H1 (cell line): Measurements from ENCODE around the gene CNNM4. TPM values are rescaled to one million over a fixed set of nuclear protein-coding genes. Genes with fewer than 3 reads are reported as not detected.

Experiments used
- CTCF ChIA-PET: fragments of 300-600 bp; sonication (Branson Sonifier 250); formaldehyde crosslinking; loops from one replicate; lab custom pipeline; 2021; ENCODE audit not compliant: partially characterized antibody; lab: Charles Lee
- POLR2A ChIA-PET: fragments of 300-600 bp; sonication (Branson Sonifier 250); formaldehyde crosslinking; loops from one replicate; lab custom pipeline; 2021; ENCODE audit warnings: inconsistent platforms; ENCODE audit not compliant: partially characterized antibody; lab: Charles Lee
- DNase-seq, 2 experiments: peaks; one replicate each; pipeline versions ENCODE4 v3.0.0 to v3.0.0-alpha.2; 2010 to 2022; ENCODE audit warnings: low spot score in 2 of 2, low read depth in 1 of 2, mixed read lengths in 1 of 2
- FAIRE-seq: peaks from 2 replicates; lab custom pipeline; 2011; peaks lifted over from hg19 to GRCh38; lab: Jason Lieb, UNC
- H2AFZ ChIP-seq: 2 replicates; pipeline ENCODE4 v1.8.1; 2012; ENCODE audit warnings: low read length, inconsistent platforms
- H2AK5ac ChIP-seq: 2 replicates; pipeline ENCODE4 v1.6.1; 2013; ENCODE audit warnings: low read depth, low read length
- H2BK120ac ChIP-seq: replicated peaks from 2 replicates; pipeline ENCODE3; 2013; ENCODE audit warnings: low read depth, low read length, inconsistent platforms
- H2BK12ac ChIP-seq: 2 replicates; pipeline ENCODE4 v1.6.1; 2013; ENCODE audit warnings: low read depth, low read length
- H2BK15ac ChIP-seq: 2 replicates; pipeline ENCODE4 v1.6.1; 2013; ENCODE audit warnings: low read length
- H2BK20ac ChIP-seq: 2 replicates; pipeline ENCODE4 v1.6.1; 2013; ENCODE audit warnings: low read length
- H2BK5ac ChIP-seq: 2 replicates; pipeline ENCODE4 v1.6.1; 2013; ENCODE audit warnings: low read depth, low read length
- H3K14ac ChIP-seq: 2 replicates; pipeline ENCODE4 v1.6.1; 2013; ENCODE audit warnings: inconsistent platforms; ENCODE audit not compliant: insufficient read length
- H3K18ac ChIP-seq: 2 replicates; pipeline ENCODE4 v1.6.1; 2013; ENCODE audit warnings: low read length; ENCODE audit errors: extremely low read depth
- H3K23ac ChIP-seq: 2 replicates; pipeline ENCODE4 v1.6.1; 2013; ENCODE audit warnings: inconsistent platforms; ENCODE audit not compliant: insufficient read length
- H3K23me2 ChIP-seq: 2 replicates; pipeline ENCODE4 v1.6.1; 2013; ENCODE audit warnings: low read depth, low read length
- H3K27ac ChIP-seq: 2 replicates; pipeline ENCODE4 v1.6.1; 2011; ENCODE audit warnings: low read depth, low read length, inconsistent platforms
- H3K27me3 ChIP-seq, 4 experiments: replicated peaks in 1 of 4; 1 replicate in 1 of 4; 2 replicates in 3 of 4; pipeline versions ENCODE4 v1.6.1 to v1.8.1; 2011 to 2013; ENCODE audit warnings: low read length in 3 of 4, mild to moderate bottlenecking in 3 of 4, inconsistent platforms in 2 of 4, mixed read lengths in 2 of 4, moderate library complexity in 1 of 4; ENCODE audit not compliant: control insufficient read depth in 3 of 4, insufficient read depth in 3 of 4; ENCODE audit errors: extremely low read depth in 1 of 4
- H3K36me3 ChIP-seq, 4 experiments: 2 replicates each; pipeline versions ENCODE4 v1.6.1 to v1.8.1; 2011 to 2013; ENCODE audit warnings: mild to moderate bottlenecking in 4 of 4, low read length in 3 of 4, moderate library complexity in 2 of 4, control low read depth in 1 of 4, inconsistent platforms in 1 of 4; ENCODE audit not compliant: insufficient read depth in 4 of 4, control insufficient read depth in 2 of 4
- H3K4ac ChIP-seq: replicated peaks from 2 replicates; pipeline ENCODE3; 2013; ENCODE audit warnings: low read length, low read depth, mixed read lengths, inconsistent platforms; ENCODE audit not compliant: insufficient read length
- H3K4me1 ChIP-seq, 4 experiments: replicated peaks in 1 of 4; 1 replicate in 1 of 4; 2 replicates in 3 of 4; pipeline versions ENCODE4 v1.6.1 to v1.8.1; 2011 to 2013; ENCODE audit warnings: low read length in 3 of 4, inconsistent platforms in 2 of 4, mixed read lengths in 1 of 4; ENCODE audit not compliant: insufficient read depth in 4 of 4, control insufficient read depth in 3 of 4
- H3K4me2 ChIP-seq, 2 experiments: 2 replicates each; pipeline versions ENCODE4 v1.6.1 to v1.8.1; 2011 to 2013; ENCODE audit warnings: low read depth in 2 of 2, low read length in 2 of 2, control low read depth in 1 of 2, inconsistent platforms in 1 of 2, mild to moderate bottlenecking in 1 of 2; ENCODE audit not compliant: insufficient read depth in 1 of 2
- H3K4me3 ChIP-seq, 4 experiments: fragments of 200-600, 300-600 bp in 1 of 4; sonication (generic), shearing (Covaris generic), sonication (Bioruptor Twin) in 1 of 4; 2 replicates each; pipeline versions ENCODE4 v1.5.1 to v1.8.1; 2011 to 2016; ENCODE audit warnings: low read length in 4 of 4, low read depth in 3 of 4, control low read depth in 2 of 4, inconsistent platforms in 2 of 4, mild to moderate bottlenecking in 2 of 4, mixed read lengths in 1 of 4, moderate library complexity in 1 of 4; ENCODE audit not compliant: insufficient read depth in 2 of 4; ENCODE audit errors: extremely low read depth in 1 of 4
- H3K56ac ChIP-seq: replicated peaks from 2 replicates; pipeline ENCODE3; 2013; ENCODE audit warnings: low read depth, mild to moderate bottlenecking, mixed read lengths, low read length, inconsistent platforms; ENCODE audit not compliant: insufficient read length
- H3K79me1 ChIP-seq: 2 replicates; pipeline ENCODE4 v1.6.1; 2013; ENCODE audit warnings: low read depth, low read length, control low read depth
- H3K79me2 ChIP-seq, 2 experiments: 2 replicates each; pipeline versions ENCODE4 v1.6.1 to v1.8.1; 2012 to 2013; ENCODE audit warnings: low read length in 2 of 2, mild to moderate bottlenecking in 2 of 2, inconsistent platforms in 1 of 2; ENCODE audit not compliant: insufficient read depth in 2 of 2, control insufficient read depth in 1 of 2
- H3K9ac ChIP-seq, 4 experiments: replicated peaks in 1 of 4; 1 replicate in 1 of 4; 2 replicates in 3 of 4; pipeline versions ENCODE4 v1.6.1 to v1.8.1; 2011 to 2013; ENCODE audit warnings: low read depth in 3 of 4, low read length in 3 of 4, control low read depth in 2 of 4, mild to moderate bottlenecking in 2 of 4, moderate library complexity in 2 of 4, inconsistent platforms in 1 of 4; ENCODE audit errors: extremely low read depth in 1 of 4
- H3K9me3 ChIP-seq, 2 experiments: 2 replicates each; pipeline versions ENCODE4 v1.6.1 to v1.8.1; 2012 to 2013; ENCODE audit warnings: mild to moderate bottlenecking in 2 of 2, moderate library complexity in 2 of 2, control low read depth in 1 of 2, inconsistent platforms in 1 of 2, low read depth in 1 of 2, low read length in 1 of 2, mixed read lengths in 1 of 2; ENCODE audit not compliant: insufficient read depth in 2 of 2
- H4K20me1 ChIP-seq, 2 experiments: replicated peaks in 1 of 2; 2 replicates each; pipeline versions ENCODE3 to v1.8.1; 2011 to 2013; ENCODE audit warnings: inconsistent platforms in 2 of 2, low read length in 2 of 2, mild to moderate bottlenecking in 1 of 2; ENCODE audit not compliant: insufficient read depth in 2 of 2, control insufficient read depth in 1 of 2
- H4K5ac ChIP-seq: 2 replicates; pipeline ENCODE4 v1.6.1; 2013; ENCODE audit warnings: low read length, low read depth, mixed read lengths, inconsistent platforms; ENCODE audit not compliant: insufficient read length
- H4K8ac ChIP-seq: 2 replicates; pipeline ENCODE4 v1.8.0; 2013; ENCODE audit warnings: mild to moderate bottlenecking, moderate library complexity, low read length, inconsistent platforms; ENCODE audit not compliant: insufficient read depth; ENCODE audit errors: extremely low read depth
- H4K91ac ChIP-seq: replicated peaks from 2 replicates; pipeline ENCODE3; 2013; ENCODE audit warnings: low read length, mixed read lengths, inconsistent platforms; ENCODE audit not compliant: insufficient read length
- WGBS, 2 experiments: shearing (Covaris generic) in 1 of 2; methylation state at CpG; one replicate each; pipeline versions ENCODE4 v1.1.6 to v1.1.7; 2013 to 2015; ENCODE audit warnings: low lambda C conversion rate in 2 of 2, mixed read lengths in 2 of 2, inconsistent platforms in 1 of 2, low coverage in 1 of 2, missing lambda C conversion rate in 1 of 2; ENCODE audit not compliant: insufficient replicate concordance in 2 of 2, insufficient coverage in 1 of 2, insufficient read length in 1 of 2; ENCODE audit errors: extremely low coverage in 1 of 2, missing lambda C conversion rate in 1 of 2; 5-methylcytosine and 5-hydroxymethylcytosine counted together
- polyA plus RNA-seq, 7 experiments: library from polyadenylated mRNA; depleted of rRNA in 3 of 7; stranded (reverse) in 5 of 7; unstranded in 2 of 7; fragments of >200 nt in 5 of 7; fragments of 200-250 nt in 2 of 7; gene quantifications; 1 replicate in 5 of 7; 2 replicates in 1 of 7; 4 replicates in 1 of 7; pipeline versions ENCODE4 v1.2.1 to v1.2.3, GENCODE V29; 2011 to 2013; ENCODE audit warnings: missing spikeins in 2 of 7, mixed read lengths in 2 of 7
- total RNA-seq: library from RNA; stranded (reverse); fragmentation: NEBNext Ultra II Directional; extraction: Animal tissue kit (Norgen Biotek cat#: 25700); gene quantifications from 2 replicates; pipeline ENCODE4 v1.2.1, GENCODE V29; 2021

CNNM4 gene
- total and polyA plus RNA-seq, 2 of the 8 experiments (the other 6 are each of a cell fraction or from before 2014, with no cell fraction given): 10.3 to 11.0 TPM

DNA sequence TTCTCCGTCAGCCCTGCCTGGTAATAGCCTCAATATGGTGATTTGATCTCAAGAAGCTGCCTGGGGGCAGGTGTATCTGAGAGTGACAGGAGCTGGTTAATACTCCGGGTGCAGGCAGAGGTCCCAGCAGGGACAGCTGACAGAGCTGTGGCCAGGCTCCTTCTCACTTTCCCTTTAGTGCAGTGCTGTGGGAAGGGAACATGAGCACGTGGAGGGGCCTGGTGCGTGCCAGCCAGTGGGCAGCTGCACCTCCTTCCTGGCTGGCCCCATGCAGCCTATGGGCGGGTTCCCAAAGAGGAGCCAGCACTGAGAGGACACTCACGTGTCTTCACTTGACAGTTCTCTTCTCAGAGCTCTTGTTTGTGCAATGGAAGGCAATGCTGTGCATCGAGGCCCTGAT lies 9.1 kb downstream of the CNNM4 start:
- Histone ChIP-seq H3K23ac (no peak overlapping the region), H2AFZ (no peak overlapping the region), H3K9me3 (no peaks in the 10 kb centered on the region), H2AK5ac (no peak overlapping the region), H3K9ac (no peak overlapping the region), H3K79me2 (peaks cover 0 to 12% of the 10 kb centered on the region in 2 experiments; a peak in 1 of 4 replicates), H2BK120ac (no peak overlapping the region), H2BK20ac (no peak overlapping the region), H4K91ac (no peak overlapping the region), H3K4me3 (no peak overlapping the region), H2BK12ac (no peak overlapping the region), H2BK5ac (no peak overlapping the region), H4K5ac (no peak overlapping the region), H4K20me1 (peaks cover 0 to 6% of the 10 kb centered on the region in 2 experiments), H3K27ac (no peak overlapping the region), H3K4ac (no peak overlapping the region), H3K56ac (no peak overlapping the region), H3K14ac (no peak overlapping the region), H2BK15ac (no peak overlapping the region), H3K4me1 (peaks cover 0 to 4% (median 0%) of the 10 kb centered on the region in 4 experiments; a peak in 3 of 7 replicates), H3K18ac (no peak overlapping the region), H3K4me2 (no peak overlapping the region), H4K8ac (no peak overlapping the region), H3K79me1 (peaks cover 15% of the 10 kb centered on the region), H3K27me3 (no peaks in the 10 kb centered on the region), H3K36me3 (no peaks in the 10 kb centered on the region), H3K23me2 (no peaks in the 10 kb centered on the region)
- CTCF ChIA-PET: interaction anchor here (0.7 to 1.7 kb wide), 3 partner anchors 9 to 31 kb away, joined by 3 to 8 read pairs (median 5); no protein-coding TSS in a partner anchor
- DNase-seq (no peak), FAIRE-seq (no peak)
- POLR2A ChIA-PET: interaction anchor here (0.7 kb wide), 1 partner anchor 9 kb away, joined by 3 read pairs; the partner anchor contains the start of gene CNNM4
- 84% methylated on average over 6 of the region's 7 CpGs; no CpG with 5 or more reads in 1 of the 2 experiments for WGBS, 2 experiments
